ENCODE data around the gene TREM1. TPM values are rescaled to one million over a fixed set of nuclear protein-coding genes. Genes with fewer than 3 reads are reported as not detected.
"Not testable (repeated sequence)": the region's sequence is repeated elsewhere in the genome, so short reads cannot be mapped to it uniquely, and the experiment has no call there.

TREM1 gene
- total RNA-seq, 1 experiment from 2014 or later, result not detected

DNA sequence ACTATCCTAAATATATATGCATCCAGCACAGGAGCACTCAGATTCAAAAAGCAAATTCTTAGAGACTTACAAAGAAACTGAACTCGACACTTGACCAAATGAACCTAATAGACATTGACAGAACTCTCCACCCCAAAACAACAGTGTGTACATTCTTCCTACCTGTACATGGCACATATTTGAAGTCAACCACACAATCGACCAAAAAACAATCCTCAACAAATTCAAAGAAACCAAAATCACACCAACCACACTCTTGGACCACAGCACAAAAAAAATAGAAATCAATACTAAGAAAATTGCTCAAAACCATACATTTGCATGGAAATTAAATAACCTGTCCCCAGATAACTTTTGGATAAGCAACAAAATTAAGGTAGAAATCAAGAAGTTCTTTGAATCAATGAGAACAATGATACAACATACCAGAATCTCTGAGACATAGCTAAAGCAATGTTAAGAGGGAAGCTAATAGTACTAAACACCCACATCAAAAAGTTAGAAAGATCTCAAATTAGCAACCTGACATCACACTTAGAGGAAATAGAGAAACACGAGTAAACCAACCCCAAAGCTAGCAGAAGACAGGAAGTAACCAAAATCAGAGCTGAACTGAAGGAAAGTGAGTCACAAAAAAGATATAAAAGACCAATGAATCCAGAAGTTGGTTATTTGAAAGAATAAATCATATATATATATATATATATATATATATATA, 12.5 kb upstream of the TREM1 start:
- DNase-seq (ENCODE audit: low read depth), result no peak

DNA sequence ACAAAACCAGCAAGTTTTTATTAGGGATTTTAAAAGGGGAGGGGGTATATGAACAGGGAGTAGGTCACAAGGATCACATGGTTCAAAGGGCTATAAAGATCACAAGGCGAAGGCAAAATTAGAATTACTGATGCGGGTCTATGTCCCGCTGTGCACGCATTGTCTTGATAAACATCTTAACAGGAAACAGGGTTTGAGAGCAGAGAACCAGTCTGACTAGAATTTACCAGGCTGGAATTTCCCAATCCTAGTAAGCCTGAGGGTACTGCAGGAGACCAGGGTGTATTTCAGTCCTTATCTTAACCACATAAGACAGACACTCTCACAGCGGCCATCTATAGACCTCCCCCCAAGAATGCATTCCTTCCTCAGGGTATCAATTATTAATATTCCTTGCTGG, 10.8 kb upstream of the TREM1 start:
- not testable (repeated sequence) for DNase-seq (ENCODE audit: low read depth)

DNA sequence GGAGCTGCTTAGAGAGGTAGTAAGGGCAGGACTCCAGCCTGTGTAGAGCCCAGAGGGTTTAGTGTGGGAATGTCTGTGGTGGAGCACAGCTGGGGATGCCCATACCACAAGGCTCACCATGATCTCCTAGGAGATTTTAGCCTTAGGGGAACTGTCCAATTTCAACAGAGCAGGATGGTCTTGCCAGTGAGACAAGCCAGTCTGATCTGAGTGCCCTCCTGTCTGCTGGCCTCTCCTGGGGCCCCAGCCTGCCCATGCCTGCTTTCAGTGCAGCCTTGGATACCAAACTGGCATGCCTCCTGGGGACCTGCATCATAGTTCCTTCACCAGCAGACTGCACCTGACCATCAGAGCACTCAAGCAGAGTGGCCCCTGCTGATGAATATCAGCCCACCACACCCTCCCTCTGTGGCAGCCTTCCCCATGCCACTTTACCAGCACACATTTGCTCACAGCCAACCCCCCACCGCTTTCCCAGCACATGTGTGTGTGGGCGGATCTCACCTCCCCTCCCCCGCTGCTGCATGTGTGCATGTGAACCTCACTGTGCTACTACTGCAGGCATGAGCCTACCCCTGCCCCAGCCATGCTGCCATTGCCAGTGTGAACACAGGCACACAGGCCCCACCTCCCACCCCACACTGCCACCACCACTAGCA, 7.9 kb upstream of the TREM1 start:
- no peak for DNase-seq (ENCODE audit: low read depth)

DNA sequence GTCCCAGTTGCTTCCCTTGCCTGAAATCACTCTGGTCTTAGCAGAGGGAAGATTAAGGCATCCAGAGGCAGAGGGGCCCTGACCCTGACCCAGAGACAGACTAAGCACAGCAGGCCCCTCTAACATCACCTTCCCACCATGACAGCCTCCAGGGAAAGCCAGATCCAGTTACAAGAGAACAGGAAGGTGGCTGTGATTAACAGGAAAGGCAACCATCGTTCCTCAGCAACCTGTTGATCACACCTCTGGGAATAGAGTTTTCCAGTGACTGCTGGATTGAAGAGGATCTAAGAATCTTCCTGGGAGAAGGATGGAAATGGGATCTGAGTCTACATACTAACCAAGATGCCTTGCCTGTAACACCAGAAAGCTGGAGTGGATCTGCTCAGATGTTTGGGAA, 5.2 kb upstream of the TREM1 start:
- no peak for DNase-seq (ENCODE audit: low read depth)

DNA sequence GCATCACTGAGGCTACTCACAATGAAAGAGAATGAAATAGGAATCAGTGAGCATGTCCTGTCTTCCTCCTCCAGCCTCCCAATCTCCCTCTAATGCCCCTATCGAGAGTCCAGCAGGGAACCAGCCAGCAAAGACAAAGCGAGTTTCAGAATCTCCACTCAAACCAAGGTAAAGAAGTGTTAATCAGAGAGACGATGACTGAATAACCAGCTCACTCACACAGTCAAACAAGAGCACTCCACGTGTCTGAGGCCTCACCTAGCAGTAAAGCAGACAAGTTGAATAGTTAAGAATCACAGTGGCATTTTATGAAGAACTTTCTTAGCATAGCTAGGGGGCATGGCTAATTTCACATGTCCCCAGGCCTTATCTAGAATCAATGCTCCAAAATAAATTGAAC, 3.3 kb upstream of the TREM1 start:
- no peak for DNase-seq (ENCODE audit: low read depth)

DNA sequence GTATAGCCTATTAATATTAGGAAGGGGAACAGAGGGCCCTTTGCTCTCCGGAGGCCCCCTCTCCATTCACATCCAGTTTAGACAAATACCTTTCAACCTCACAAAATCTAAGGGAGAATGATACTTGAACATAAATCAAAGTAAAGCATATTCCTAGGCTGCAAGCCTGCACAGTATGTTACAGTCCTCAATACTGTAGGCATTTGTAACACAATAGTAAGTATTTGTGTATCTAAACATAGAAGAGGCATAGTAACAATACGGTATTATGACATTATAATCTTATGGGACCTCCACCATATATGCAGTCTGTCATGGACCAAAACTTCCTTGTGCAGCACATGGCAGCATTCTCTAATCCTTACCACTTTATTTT, 2.3 kb upstream of the TREM1 start:
- no peak for DNase-seq (ENCODE audit: low read depth)

DNA sequence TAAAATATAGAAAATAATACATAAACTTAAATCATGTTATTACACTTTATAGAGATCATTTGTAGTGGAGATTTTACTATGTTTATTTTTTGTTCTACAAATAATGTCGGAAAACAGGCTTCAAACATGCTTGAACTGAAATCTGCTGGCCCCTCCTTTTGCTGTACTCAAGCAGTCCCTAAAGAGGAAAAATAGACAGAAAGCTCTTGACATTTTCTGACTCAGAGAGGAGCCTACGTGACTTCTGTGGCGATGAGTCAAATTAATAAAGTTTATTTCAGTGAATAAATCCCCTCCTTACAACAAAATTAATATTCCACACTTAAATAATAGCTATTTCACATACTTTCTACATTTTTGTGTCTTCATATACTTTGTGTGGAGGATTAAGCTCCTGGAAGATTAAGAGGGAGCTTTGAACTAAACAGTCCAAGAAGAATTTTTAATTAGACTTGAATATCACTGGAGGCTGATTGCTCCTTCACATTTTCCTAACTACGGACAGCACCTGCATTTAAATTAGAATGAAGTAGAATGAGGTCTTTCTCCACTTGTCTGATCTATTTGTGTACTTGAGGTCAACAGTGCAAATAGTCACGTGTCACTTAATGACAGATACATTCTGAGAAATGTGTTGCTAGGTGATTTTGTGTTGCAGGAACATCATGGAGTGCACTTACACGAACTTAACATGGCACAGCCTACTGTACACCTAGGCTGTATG, 1.7 kb upstream of the TREM1 start:
- DNase-seq (ENCODE audit: low read depth), result peak; percentile 22

DNA sequence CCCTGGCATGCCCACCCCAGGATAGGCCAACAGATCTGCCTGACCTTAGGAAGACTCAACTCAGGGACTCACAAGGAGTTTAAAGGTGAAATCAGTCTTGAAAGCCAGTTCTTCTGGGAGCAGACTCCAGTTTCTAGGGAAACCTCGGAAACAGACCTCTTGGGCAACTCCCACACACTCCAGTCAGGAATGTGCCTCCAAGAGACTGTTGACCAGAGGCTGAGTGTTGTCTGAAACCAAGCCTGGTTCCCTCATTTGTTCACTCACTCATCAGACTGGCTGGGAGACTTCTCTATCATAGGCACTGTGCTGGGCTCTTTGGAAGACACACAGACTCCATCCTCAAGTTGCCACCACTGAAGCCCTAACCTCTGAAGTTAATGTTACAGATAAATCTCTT, 1.8 kb downstream of the TREM1 start:
- peak; percentile 38 for DNase-seq (ENCODE audit: low read depth)

DNA sequence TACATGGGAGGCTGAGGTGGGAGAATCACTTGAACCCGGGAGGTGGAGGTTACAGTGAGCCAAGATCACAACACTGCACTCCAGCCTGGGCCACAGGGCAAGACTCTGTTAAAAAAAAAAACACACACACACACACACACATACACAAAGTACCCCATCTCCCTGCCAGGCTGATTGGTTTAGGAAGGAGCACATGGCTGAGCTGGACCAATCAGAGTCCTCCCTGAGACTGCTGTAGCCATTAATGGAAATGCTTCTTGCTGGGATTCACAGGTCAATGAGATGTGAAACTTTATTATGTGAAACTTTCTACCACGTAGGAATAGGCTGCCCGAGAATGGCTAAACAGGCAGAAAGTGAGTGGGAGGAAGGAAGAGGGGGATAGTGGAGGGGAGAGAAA, 2.9 kb downstream of the TREM1 start:
- no peak for DNase-seq (ENCODE audit: low read depth)

DNA sequence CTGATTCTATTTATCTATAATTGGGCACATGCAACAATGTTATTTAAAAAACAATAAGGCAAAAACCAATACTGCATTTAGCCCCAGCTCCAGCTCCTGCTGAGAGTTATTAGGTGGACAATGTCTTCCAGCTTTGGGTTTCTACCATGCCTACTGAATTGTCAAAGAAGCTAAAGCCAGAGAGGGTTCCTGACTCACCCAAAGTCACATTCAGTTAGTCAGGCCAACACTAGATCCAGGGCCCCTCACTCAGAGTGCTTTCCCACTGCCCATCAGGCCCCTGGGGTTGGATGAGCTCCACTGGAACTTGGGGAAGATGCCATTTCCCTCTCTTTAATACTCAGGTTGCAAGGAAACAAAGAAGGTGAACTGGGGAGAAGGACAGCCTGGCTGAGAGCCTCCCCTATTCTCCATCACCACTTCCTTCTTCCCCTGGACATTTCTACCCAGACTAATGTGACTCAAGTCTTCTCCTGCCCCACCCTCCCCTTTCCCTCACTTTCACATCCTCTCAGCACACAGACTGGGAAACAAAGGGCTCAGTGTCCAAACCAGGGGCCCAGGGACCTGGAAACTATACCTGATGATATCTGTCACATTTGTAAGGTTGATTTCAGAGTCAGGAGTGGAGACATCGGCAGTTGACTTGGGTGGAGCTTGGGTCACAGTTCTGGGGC, 6.0 kb downstream of the TREM1 start:
- peak; percentile 40 for DNase-seq (ENCODE audit: low read depth)

DNA sequence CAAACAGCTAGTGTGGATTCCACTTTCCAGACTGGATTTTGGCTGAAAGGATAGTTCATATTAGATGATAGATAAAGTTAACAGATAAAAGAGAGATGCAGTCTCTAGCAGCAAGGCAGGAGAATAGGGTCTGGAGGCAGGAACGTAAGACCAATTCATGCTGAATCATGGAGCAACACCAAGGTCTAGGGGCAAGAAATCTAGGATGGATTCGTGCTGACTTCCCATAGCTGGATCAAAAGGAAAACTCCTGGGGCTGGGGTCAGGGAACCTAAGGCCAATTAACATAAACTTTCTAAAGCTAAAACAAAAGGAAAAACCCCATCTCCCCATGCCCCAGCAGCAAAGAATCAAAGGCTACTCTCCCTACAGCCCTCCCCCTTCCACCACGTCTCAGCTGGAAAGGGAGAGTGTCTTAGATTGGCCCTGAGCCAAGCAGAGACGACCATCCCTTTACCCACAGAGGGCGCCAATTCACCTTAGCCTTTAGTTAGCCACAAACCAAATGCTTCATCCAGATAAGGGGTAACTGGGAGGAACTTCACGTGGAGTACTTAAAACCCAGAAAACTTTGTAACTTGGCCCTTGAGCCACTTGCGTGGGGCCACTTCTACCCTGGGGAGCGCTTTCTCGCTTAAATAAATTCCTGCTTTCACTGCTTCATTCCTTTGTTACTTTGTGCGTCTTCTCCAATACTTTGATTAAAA, 7.6 kb downstream of the TREM1 start:
- DNase-seq (ENCODE audit: low read depth), result peak; percentile 66

DNA sequence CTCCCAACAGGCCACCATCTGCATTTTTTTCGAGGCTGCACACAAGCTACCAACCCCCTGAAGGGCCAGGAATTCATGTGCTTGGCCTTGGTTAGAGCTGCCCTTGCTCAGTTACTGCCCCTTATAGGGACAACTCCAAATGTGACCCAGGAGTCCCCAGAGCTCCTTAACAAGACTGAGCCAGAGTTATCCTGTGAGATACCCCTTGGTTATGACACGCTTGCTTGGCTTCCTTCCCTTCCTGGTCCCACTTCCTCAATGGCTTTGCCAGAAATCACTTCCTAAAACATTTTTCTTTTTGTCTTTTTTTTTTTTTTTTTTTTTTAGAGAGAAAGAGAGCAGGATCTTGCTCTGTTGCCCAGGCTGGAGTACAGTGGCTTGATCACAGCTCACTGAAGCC, 8.9 kb downstream of the TREM1 start:
- DNase-seq (ENCODE audit: low read depth), result no peak

DNA sequence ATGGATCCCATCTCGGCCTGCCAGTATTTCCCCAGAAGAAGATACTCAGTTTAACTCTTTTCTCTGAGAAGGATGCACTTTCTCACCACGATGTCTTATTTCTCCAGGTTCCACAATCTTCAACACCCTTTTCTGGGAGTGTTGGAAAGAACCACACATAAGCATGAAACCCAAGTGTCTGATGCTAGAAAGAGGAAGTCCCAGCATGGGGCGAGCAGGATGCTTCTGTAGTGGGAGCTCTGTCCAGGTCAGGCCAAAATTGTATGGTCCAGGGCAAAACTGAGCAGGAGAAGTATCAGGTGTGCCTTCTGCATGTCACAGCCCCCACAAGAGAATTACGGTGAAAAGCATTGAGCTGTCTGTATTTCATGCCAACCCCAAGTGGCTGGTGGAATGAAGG, 11.0 kb downstream of the TREM1 start:
- no peak for DNase-seq (ENCODE audit: low read depth)

DNA sequence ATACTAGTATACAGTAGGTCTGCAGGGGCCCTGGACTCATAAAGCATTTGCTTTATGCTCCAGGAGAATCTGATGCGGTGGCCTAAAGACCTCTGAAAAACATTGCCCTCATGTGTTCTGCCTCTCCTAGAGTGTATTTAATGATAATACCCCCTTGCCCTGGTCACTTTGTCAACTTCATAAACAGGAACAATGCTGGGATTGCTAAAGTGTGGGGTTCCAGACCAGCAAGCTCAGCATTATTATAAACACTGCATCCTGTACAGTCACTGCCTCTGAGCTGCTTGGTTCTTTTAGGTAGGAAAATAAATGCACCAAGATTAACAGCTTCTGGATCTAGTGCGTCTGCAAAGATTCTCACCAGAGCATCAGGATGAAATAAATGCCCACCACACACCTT, 12.2 kb downstream of the TREM1 start:
- DNase-seq (ENCODE audit: low read depth), result no peak

DNA sequence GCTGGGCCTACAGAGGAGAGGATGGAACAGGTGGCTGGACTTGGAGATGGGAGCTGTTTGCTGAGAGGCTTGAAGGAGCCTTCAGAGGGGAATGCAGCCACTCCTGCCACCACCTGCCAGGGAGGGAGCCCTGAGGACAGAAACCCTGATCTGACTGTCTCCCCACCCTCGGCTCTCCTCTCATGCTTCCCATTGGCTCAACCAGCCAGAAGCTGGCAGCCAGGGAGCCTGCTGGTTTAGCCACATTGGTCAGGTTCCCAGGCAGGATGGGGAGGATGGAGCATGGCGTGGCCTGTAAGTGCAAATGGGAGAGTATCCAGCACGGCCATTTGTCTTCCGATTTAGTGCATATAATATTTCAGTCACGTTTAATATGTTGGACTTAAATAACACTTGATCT, 12.8 kb downstream of the TREM1 start:
- no peak for DNase-seq (ENCODE audit: low read depth)

DNA sequence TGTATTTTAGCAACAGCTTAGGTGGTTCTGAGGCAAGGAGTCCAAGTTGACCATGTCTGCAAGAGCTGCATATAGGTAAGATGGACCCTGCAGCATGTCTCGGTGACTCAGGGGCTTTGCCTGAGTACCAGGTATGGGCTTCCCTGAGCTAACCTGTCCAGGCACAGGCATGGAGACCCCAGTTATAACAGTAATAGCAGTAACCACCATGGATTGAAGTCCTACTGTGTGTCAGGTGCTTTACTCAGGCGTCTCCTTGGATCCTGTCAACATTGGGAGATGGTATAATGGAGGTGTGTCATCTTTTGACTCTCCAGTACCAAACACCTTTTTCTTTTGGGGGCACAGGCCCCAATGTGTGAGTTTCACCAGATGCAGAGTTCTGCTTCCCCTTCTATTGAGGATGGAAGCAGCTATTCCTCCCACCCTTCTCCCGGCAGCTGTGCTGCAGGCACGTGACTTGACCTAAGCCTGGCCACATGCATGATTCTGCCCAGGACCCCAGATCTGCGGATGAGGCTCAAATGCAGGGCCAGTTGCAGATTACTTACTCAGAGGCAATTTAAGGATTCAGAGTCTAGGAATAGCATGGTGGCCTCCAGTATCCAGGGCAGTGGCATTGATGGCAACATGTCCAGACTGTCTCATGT, 13.8 kb downstream of the TREM1 start:
- no peak for DNase-seq (ENCODE audit: low read depth)

DNA sequence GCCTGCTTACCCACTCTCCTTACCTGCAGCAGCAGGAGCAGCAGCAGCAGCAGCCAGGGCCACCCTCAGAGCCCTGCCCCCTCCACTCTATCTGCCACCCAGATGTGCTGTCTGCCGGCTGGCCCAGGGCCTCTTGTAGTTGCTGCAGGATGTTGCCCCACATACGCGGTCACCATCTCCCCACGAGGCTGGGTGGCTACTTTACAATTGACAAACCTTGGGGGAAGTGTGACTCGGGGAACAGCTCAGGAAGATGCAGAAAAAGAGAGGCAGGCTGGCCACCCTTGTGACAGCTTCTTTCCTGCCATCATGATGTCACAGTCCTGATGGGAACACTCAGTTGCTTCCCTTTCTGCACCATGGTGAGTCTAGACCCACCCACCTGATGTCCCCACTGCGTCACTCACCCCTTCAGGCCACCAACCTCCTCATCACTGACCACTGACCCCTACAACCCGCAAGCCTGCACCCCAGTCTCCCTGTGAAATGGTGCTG, 14.5 kb downstream of the TREM1 start:
- no peak for DNase-seq (ENCODE audit: low read depth)

DNA sequence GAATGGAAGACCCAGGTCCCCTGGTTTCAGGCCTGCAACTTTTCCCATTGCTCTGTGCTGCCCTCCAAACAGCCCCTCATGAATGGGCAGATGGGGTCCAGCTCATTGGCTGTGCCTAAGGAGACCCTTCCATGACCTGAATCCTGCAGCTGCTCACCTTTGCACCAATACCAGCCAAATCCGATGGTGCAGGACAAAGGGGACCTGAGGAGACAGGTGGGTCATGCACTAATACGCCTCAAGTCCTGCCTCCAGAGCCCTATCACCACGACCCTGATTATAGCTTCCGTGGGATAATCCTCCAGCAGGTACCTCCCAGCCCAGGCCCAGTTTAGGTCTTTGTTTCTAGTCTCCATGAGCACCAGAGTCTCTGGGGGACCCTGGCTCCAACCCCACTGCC, 16.8 kb downstream of the TREM1 start:
- no peak for DNase-seq (ENCODE audit: low read depth)

DNA sequence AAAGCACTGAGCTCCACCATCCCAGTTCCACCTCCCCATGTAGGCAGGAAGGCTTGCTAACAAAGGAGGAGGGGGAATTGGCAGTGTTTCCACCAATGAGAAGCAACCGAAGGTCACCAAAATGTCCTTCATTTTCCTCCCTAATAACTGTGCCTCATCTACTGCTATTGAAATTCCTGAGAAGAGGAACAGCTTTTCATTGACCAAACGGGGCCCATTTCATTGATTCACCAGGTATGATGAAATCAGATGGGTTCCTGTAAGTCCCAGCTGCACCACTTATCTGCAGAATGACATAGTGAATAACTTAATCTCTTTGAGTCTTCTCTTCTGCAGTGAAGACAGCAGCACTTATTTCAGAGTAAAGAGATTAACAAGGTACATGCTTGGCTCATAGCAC, 17.3 kb downstream of the TREM1 start:
- DNase-seq (ENCODE audit: low read depth), result no peak

DNA sequence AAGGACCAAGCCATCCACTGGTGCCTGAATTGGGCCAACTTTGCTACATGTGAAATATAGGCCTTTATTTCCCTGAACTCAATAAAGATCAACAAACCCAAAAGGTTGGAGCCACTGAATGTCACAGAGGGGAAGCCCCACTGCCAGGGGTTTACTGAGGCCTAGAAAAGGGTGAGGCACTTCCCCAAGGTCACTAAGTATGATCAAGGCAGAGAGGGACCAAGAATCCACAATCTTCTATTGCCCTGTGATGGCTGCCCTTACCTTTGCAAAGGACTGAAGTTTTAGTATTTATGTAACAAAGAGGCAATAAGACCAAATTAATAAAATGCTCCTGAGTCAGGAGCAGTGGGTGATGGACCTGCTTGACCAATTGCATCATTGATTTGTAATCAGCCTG, 18.0 kb downstream of the TREM1 start:
- no peak for DNase-seq (ENCODE audit: low read depth)

DNA sequence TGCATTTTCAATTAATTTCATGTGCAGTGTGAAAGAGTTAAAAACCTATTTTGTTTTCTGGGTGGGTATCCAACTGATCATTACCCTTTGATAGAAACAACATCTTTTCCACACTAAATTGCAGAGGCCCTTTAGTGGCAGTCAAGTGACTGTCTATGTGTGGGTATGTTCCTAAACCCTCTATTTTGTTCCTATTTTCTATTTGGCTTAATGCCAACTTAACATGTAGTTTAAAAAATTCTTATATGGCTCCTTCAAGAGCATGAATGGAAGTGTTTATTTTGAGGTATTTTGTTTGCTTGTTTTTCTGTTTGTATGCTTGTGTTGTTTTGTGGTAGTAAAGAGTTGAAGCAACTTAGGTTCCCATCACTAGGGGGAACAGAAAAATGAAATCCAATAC, 19.9 kb downstream of the TREM1 start:
- DNase-seq (ENCODE audit: low read depth), result no peak
